H9 (cell line): ENCODE results near the gene DCHS1. TPM values are rescaled to one million over a fixed set of nuclear protein-coding genes. Genes with fewer than 3 reads are reported as not detected.

ENCODE experiments used
- DNase-seq: peaks from one replicate; pipeline ENCODE4 v3.0.0-alpha.2; 2017
- H2AFZ ChIP-seq: one replicate; pipeline ENCODE4 v1.6.1; 2013; ENCODE audit warnings: mild to moderate bottlenecking, low read length, control low read depth, moderate library complexity
- H2AK5ac ChIP-seq: 2 replicates; pipeline ENCODE4 v1.6.1; 2013; ENCODE audit warnings: low read length, control low read depth, mixed read lengths; ENCODE audit not compliant: insufficient read length
- H2BK120ac ChIP-seq: one replicate; pipeline ENCODE4 v1.6.1; 2013; ENCODE audit warnings: low read depth, mild to moderate bottlenecking, low read length, control low read depth, inconsistent platforms; ENCODE audit not compliant: poor library complexity, severe bottlenecking
- H2BK12ac ChIP-seq: 2 replicates; pipeline ENCODE4 v1.6.1; 2013; ENCODE audit warnings: low read length, control low read depth, mixed read lengths, low read depth; ENCODE audit not compliant: insufficient read length
- H2BK15ac ChIP-seq: 2 replicates; pipeline ENCODE4 v1.6.1; 2013; ENCODE audit warnings: low read depth, low read length, control low read depth
- H2BK20ac ChIP-seq: one replicate; pipeline ENCODE4 v1.6.1; 2013; ENCODE audit warnings: low read depth, mild to moderate bottlenecking, low read length, control low read depth, inconsistent platforms; ENCODE audit not compliant: poor library complexity, severe bottlenecking
- H2BK5ac ChIP-seq: 2 replicates; pipeline ENCODE4 v1.6.1; 2013; ENCODE audit warnings: low read length, control low read depth, mixed read lengths; ENCODE audit not compliant: insufficient read length
- H3K14ac ChIP-seq: 2 replicates; pipeline ENCODE4 v1.6.1; 2013; ENCODE audit warnings: low read length, control low read depth; ENCODE audit not compliant: insufficient read depth
- H3K18ac ChIP-seq: 2 replicates; pipeline ENCODE4 v1.6.1; 2013; ENCODE audit warnings: low read depth, mild to moderate bottlenecking, mixed read lengths, low read length, control low read depth; ENCODE audit not compliant: insufficient read length
- H3K23ac ChIP-seq: 2 replicates; pipeline ENCODE4 v1.6.1; 2013; ENCODE audit warnings: low read length, control low read depth, mixed read lengths, low read depth; ENCODE audit not compliant: insufficient read length
- H3K23me2 ChIP-seq: 2 replicates; pipeline ENCODE4 v1.6.1; 2013; ENCODE audit warnings: low read depth, mild to moderate bottlenecking, mixed read lengths, low read length, control low read depth; ENCODE audit not compliant: insufficient read length, poor library complexity, severe bottlenecking
- H3K27ac ChIP-seq: 2 replicates; pipeline ENCODE4 v1.5.1; 2013; ENCODE audit warnings: low read length, control low read depth, mixed read lengths, low read depth; ENCODE audit not compliant: insufficient read length
- H3K27me3 ChIP-seq: 2 replicates; pipeline ENCODE4 v1.6.1; 2013; ENCODE audit warnings: low read length, control low read depth, inconsistent platforms; ENCODE audit not compliant: insufficient read depth
- H3K4ac ChIP-seq: 2 replicates; pipeline ENCODE4 v1.6.1; 2013; ENCODE audit warnings: low read depth, mild to moderate bottlenecking, control low read depth, inconsistent platforms, low read length, moderate library complexity
- H3K4me1 ChIP-seq: 2 replicates; pipeline ENCODE4 v1.6.1; 2013; ENCODE audit warnings: low read length, control low read depth, inconsistent platforms; ENCODE audit not compliant: insufficient read depth
- H3K4me2 ChIP-seq: 2 replicates; pipeline ENCODE4 v1.6.1; 2013; ENCODE audit warnings: low read length, control low read depth, mixed read lengths; ENCODE audit not compliant: insufficient read length, insufficient read depth
- H3K56ac ChIP-seq: 2 replicates; pipeline ENCODE4 v1.6.1; 2013; ENCODE audit warnings: low read depth, mild to moderate bottlenecking, mixed read lengths, low read length, control low read depth; ENCODE audit not compliant: insufficient read length
- H3K79me1 ChIP-seq: 2 replicates; pipeline ENCODE4 v1.6.1; 2013; ENCODE audit warnings: low read depth, mild to moderate bottlenecking, moderate library complexity, low read length, control low read depth, inconsistent platforms; ENCODE audit not compliant: insufficient read depth, poor library complexity, severe bottlenecking
- H3K79me2 ChIP-seq: 2 replicates; pipeline ENCODE4 v1.6.1; 2013; ENCODE audit warnings: low read length, control low read depth, inconsistent platforms; ENCODE audit not compliant: insufficient read depth
- H3K9ac ChIP-seq: 2 replicates; pipeline ENCODE4 v1.6.1; 2013; ENCODE audit warnings: low read length, control low read depth, mixed read lengths; ENCODE audit not compliant: insufficient read length; ENCODE audit errors: extremely low read depth
- H3K9me3 ChIP-seq: one replicate; pipeline ENCODE4 v1.6.1; 2013; ENCODE audit warnings: low read depth, low read length, inconsistent platforms; ENCODE audit not compliant: control insufficient read depth
- H3T11ph ChIP-seq: one replicate; pipeline ENCODE4 v1.6.1; 2013; ENCODE audit warnings: mild to moderate bottlenecking, low read length, control low read depth, inconsistent platforms
- H4K20me1 ChIP-seq: one replicate; pipeline ENCODE4 v1.6.1; 2013; ENCODE audit not compliant: control insufficient read depth, insufficient read length, insufficient read depth
- H4K5ac ChIP-seq: 2 replicates; pipeline ENCODE4 v1.6.1; 2013; ENCODE audit warnings: low read depth, mild to moderate bottlenecking, mixed read lengths, low read length, control low read depth; ENCODE audit not compliant: insufficient read length
- H4K8ac ChIP-seq: replicated peaks from 2 replicates; pipeline ENCODE4 v1.6.1; 2013; ENCODE audit warnings: low read length, control low read depth, mixed read lengths, low read depth; ENCODE audit not compliant: insufficient read length
- H4K91ac ChIP-seq: 2 replicates; pipeline ENCODE4 v1.6.1; 2013; ENCODE audit warnings: low read depth, mild to moderate bottlenecking, moderate library complexity, mixed read lengths, low read length, control low read depth; ENCODE audit not compliant: insufficient read length
- H3K27ac Mint-ChIP-seq, 3 experiments: 2 replicates in 2 of 3; 3 replicates in 1 of 3; pipeline ENCODE4 v1.8.0; 2020 to 2021; ENCODE audit warnings: mixed read lengths in 3 of 3, mild to moderate bottlenecking in 1 of 3, moderate library complexity in 1 of 3
- H3K27me3 Mint-ChIP-seq: 2 replicates; pipeline ENCODE4 v1.8.0; 2021; ENCODE audit warnings: low read depth, mild to moderate bottlenecking, moderate library complexity, mixed read lengths
- H3K36me3 Mint-ChIP-seq, 3 experiments: 2 replicates in 2 of 3; 3 replicates in 1 of 3; pipeline ENCODE4 v1.8.0; 2020 to 2021; ENCODE audit warnings: low read depth in 3 of 3, mixed read lengths in 3 of 3; ENCODE audit not compliant: insufficient read depth in 1 of 3
- H3K4me1 Mint-ChIP-seq, 2 experiments: 2 replicates each; pipeline ENCODE4 v1.8.0; 2020; ENCODE audit warnings: mixed read lengths in 2 of 2
- H3K4me3 Mint-ChIP-seq, 2 experiments: 2 replicates in 1 of 2; 3 replicates in 1 of 2; pipeline ENCODE4 v1.8.0; 2020 to 2021; ENCODE audit warnings: mild to moderate bottlenecking in 2 of 2, mixed read lengths in 2 of 2, moderate library complexity in 1 of 2
- H3K9me3 Mint-ChIP-seq, 2 experiments: 2 replicates in 1 of 2; 3 replicates in 1 of 2; pipeline ENCODE4 v1.8.0; 2020; ENCODE audit warnings: mild to moderate bottlenecking in 2 of 2, mixed read lengths in 2 of 2, moderate library complexity in 1 of 2
- WGBS: extraction: QIAGEN DNeasy Blood & Tissue Kit; methylation state at CpG from one replicate; pipeline ENCODE4 v1.1.7; 2013; ENCODE audit warnings: missing lambda C conversion rate, low lambda C conversion rate, mixed read lengths; ENCODE audit not compliant: insufficient read length; ENCODE audit errors: extremely low coverage; 5-methylcytosine and 5-hydroxymethylcytosine counted together
- total RNA-seq: library from RNA; stranded (reverse); gene quantifications from 2 replicates; pipeline ENCODE4 v1.2.1, GENCODE V29; 2021
- TF ChIP-seq, protein P1 (sequence below): fragments of 200-600 bp; sonication (generic); conservative IDR thresholded peaks from 3 replicates; pipeline ENCODE4 v1.8.0; 2021; ENCODE audit warnings: antibody characterized with exemption, mild to moderate bottlenecking

DCHS1 gene
- total RNA-seq, 1 experiment from 2014 or later = 12.5 TPM

DNA sequence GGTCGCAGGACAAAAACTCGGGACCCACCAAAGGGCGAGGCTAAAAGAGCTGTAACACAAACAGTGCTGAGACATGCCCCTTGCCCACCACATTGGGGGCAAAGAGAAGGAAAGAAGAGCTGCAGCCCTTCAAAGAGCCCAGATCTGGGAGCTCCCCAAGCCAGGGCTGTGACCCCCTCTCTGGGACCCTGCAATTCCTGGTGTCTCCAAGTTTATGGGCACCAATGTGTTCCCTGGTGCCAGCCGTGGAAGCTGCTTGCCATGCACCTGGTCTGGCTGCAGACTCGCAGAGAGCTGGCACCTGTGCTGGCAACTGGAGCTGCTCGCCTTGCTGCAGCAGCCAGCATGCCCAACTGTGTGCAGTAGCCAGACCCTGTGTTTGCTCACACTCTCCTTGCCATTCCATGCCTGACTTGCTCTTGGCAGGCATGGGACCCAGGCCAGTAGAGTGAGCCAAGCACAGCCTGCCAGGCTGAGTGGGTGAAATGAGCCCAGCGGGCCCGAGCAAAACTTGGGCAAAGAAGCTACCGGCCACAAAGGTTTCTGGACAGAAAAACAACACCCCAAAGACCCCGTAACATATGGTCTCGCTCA lies 68.2 kb downstream of the DCHS1 start:
- no peaks in the 10 kb centered on the region for H3K27me3 ChIP-seq
- no peaks in the 10 kb centered on the region for H3K23me2 ChIP-seq
- H3K4ac ChIP-seq = no peak overlapping the region
- Mint-ChIP-seq H3K4me1 (peaks cover 6% of the 10 kb centered on the region in 2 experiments; a peak in 3 of 4 replicates), H3K4me3 (no peak overlapping the region), H3K9me3 (peaks cover 19 to 20% of the 10 kb centered on the region in 2 experiments), H3K27me3 (no peaks in the 10 kb centered on the region), H3K27ac (peak overlapping the region in 1 of 3 experiments; percentile 46; a peak in 1 of 7 replicates), H3K36me3 (peaks cover 7 to 17% (median 9%) of the 10 kb centered on the region in 3 experiments; a peak in 5 of 7 replicates)
- no peak overlapping the region for H2BK120ac ChIP-seq
- H3K79me1 ChIP-seq = no peaks in the 10 kb centered on the region
- no peak overlapping the region for H4K91ac ChIP-seq
- H3K9me3 ChIP-seq = no peaks in the 10 kb centered on the region
- no peak overlapping the region for H3K18ac ChIP-seq
- H3K79me2 ChIP-seq = no peaks in the 10 kb centered on the region
- H2AFZ ChIP-seq = no peak overlapping the region
- no peak overlapping the region for H2BK12ac ChIP-seq
- H2BK20ac ChIP-seq = no peak overlapping the region
- H2BK15ac ChIP-seq = no peak overlapping the region
- DNase-seq = no peak
- no peak overlapping the region for H3K9ac ChIP-seq
- no peak overlapping the region for H4K5ac ChIP-seq
- H4K20me1 ChIP-seq = no peaks in the 10 kb centered on the region
- no peak overlapping the region for H3K23ac ChIP-seq
- H3K27ac ChIP-seq = no peak overlapping the region
- H3K14ac ChIP-seq = no peak overlapping the region
- H3K4me1 ChIP-seq = no peaks in the 10 kb centered on the region
- WGBS = no CpG with 5 or more reads among the region's 11 CpGs
- H3K56ac ChIP-seq = no peak overlapping the region
- no peak overlapping the region for H4K8ac ChIP-seq
- H2AK5ac ChIP-seq = no peak overlapping the region
- TF ChIP-seq, protein P1, sequence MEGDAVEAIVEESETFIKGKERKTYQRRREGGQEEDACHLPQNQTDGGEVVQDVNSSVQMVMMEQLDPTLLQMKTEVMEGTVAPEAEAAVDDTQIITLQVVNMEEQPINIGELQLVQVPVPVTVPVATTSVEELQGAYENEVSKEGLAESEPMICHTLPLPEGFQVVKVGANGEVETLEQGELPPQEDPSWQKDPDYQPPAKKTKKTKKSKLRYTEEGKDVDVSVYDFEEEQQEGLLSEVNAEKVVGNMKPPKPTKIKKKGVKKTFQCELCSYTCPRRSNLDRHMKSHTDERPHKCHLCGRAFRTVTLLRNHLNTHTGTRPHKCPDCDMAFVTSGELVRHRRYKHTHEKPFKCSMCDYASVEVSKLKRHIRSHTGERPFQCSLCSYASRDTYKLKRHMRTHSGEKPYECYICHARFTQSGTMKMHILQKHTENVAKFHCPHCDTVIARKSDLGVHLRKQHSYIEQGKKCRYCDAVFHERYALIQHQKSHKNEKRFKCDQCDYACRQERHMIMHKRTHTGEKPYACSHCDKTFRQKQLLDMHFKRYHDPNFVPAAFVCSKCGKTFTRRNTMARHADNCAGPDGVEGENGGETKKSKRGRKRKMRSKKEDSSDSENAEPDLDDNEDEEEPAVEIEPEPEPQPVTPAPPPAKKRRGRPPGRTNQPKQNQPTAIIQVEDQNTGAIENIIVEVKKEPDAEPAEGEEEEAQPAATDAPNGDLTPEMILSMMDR = no peak
- H3K4me2 ChIP-seq = no peak overlapping the region
- no peak overlapping the region for H2BK5ac ChIP-seq
- no peak overlapping the region for H3T11ph ChIP-seq
